Colonic mucosa (tissue), 4 donors: ENCODE measurements around the gene CCDC102A. TPM values are rescaled to one million over a fixed set of nuclear protein-coding genes. Genes with fewer than 3 reads are reported as not detected.
A peak's percentile ranks its signal among the peaks of the same experiment; 100 is the strongest.

Source experiments
- DNase-seq: peaks from one replicate; pipeline ENCODE4 v3.0.0-alpha.2; 2020
- H3K27ac ChIP-seq: fragments of 200-600 bp; one replicate; pipeline ENCODE4 v1.8.0; 2021
- H3K27me3 ChIP-seq: fragments of 200-600 bp; one replicate; pipeline ENCODE4 v1.8.0; 2021
- H3K36me3 ChIP-seq: fragments of 200-600 bp; one replicate; pipeline ENCODE4 v1.8.0; 2021
- H3K4me1 ChIP-seq: fragments of 200-600 bp; one replicate; pipeline ENCODE4 v1.8.0; 2021; ENCODE audit warnings: mild to moderate bottlenecking
- H3K4me3 ChIP-seq: fragments of 200-600 bp; one replicate; pipeline ENCODE4 v1.8.0; 2021
- H3K9ac ChIP-seq, 2 donors: one replicate each; pipeline ENCODE4 v1.7.0; 2013; ENCODE audit warnings: control low read depth in 2 of 2, low read depth in 2 of 2, low read length in 2 of 2
- H3K9me3 ChIP-seq: fragments of 200-600 bp; one replicate; pipeline ENCODE4 v1.8.0; 2021
- intact Hi-C: fragments of 100-400 bp; cut with DNase I; formaldehyde crosslinking; loops from one replicate; pipeline ENCODE4 v1.14.1; 2022
- total RNA-seq, 2 donors: library from RNA; stranded (reverse); fragmentation: NEBNext Ultra II Directional in 1 of 2; extraction: Animal tissue kit (Norgen Biotek cat#: 25700) in 1 of 2; gene quantifications; one replicate each; pipeline ENCODE4 v1.2.1, GENCODE V29; 2021
- TF ChIP-seq, protein P1 (sequence below): fragments of 200-600 bp; IDR thresholded peaks from one replicate; pipeline ENCODE4 v1.8.0; 2022; ENCODE audit warnings: antibody characterized with exemption, mild to moderate bottlenecking
- donor health status: healthy.
- donor health status: DM: no; HTN: no; CAD: no.
- donor health status: DM: no; HTN: no; CAD: no.

Gene CCDC102A
- total RNA-seq, 2 donors from 2014 or later = 1.9 to 2.5 TPM

GRCh38 chr16:57577214-57577613, 40.8 kb upstream of the CCDC102A start:
- H3K27ac ChIP-seq = no peak overlapping the region
- no peak overlapping the region for H3K4me3 ChIP-seq
- TF ChIP-seq, protein P1, sequence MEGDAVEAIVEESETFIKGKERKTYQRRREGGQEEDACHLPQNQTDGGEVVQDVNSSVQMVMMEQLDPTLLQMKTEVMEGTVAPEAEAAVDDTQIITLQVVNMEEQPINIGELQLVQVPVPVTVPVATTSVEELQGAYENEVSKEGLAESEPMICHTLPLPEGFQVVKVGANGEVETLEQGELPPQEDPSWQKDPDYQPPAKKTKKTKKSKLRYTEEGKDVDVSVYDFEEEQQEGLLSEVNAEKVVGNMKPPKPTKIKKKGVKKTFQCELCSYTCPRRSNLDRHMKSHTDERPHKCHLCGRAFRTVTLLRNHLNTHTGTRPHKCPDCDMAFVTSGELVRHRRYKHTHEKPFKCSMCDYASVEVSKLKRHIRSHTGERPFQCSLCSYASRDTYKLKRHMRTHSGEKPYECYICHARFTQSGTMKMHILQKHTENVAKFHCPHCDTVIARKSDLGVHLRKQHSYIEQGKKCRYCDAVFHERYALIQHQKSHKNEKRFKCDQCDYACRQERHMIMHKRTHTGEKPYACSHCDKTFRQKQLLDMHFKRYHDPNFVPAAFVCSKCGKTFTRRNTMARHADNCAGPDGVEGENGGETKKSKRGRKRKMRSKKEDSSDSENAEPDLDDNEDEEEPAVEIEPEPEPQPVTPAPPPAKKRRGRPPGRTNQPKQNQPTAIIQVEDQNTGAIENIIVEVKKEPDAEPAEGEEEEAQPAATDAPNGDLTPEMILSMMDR = no peak
- no peaks in the 10 kb centered on the region for H3K27me3 ChIP-seq
- no peaks in the 10 kb centered on the region for H3K36me3 ChIP-seq
- intact Hi-C loops = no loop called here
- no peaks in the 10 kb centered on the region for H3K9me3 ChIP-seq
- H3K9ac ChIP-seq = no peak overlapping the region
- no peak for DNase-seq
- no peaks in the 10 kb centered on the region for H3K4me1 ChIP-seq

DNA sequence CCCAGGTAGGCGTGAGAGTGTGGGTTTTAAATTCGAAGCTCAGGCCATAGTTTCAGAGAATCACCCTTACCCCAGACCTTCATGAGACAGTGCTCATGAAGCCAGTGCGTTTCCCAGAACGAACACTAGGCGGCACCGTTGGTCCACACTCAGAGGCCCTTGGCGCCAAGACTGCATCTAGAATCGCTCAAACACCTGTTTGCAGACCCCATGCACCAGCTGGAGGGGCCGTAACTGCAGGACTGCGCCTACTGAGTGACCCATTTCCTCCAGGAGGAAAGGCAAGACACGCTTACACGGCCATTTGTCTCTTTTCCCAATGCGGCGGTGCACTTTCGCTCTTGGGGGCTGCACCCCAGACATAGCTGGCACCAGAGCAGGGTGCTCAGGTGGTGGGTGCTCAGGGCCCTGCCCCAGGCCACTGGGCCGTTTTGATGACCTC, 40.1 kb upstream of the CCDC102A start:
- no peak overlapping the region for H3K27ac ChIP-seq
- no peaks in the 10 kb centered on the region for H3K4me1 ChIP-seq
- H3K4me3 ChIP-seq = no peak overlapping the region
- H3K9ac ChIP-seq = no peak overlapping the region
- peak; percentile 80 for DNase-seq
- intact Hi-C loops = no loop called here
- H3K9me3 ChIP-seq = no peaks in the 10 kb centered on the region
- H3K27me3 ChIP-seq = no peaks in the 10 kb centered on the region
- TF ChIP-seq, protein P1 = peak; percentile 95
- H3K36me3 ChIP-seq = no peaks in the 10 kb centered on the region

DNA sequence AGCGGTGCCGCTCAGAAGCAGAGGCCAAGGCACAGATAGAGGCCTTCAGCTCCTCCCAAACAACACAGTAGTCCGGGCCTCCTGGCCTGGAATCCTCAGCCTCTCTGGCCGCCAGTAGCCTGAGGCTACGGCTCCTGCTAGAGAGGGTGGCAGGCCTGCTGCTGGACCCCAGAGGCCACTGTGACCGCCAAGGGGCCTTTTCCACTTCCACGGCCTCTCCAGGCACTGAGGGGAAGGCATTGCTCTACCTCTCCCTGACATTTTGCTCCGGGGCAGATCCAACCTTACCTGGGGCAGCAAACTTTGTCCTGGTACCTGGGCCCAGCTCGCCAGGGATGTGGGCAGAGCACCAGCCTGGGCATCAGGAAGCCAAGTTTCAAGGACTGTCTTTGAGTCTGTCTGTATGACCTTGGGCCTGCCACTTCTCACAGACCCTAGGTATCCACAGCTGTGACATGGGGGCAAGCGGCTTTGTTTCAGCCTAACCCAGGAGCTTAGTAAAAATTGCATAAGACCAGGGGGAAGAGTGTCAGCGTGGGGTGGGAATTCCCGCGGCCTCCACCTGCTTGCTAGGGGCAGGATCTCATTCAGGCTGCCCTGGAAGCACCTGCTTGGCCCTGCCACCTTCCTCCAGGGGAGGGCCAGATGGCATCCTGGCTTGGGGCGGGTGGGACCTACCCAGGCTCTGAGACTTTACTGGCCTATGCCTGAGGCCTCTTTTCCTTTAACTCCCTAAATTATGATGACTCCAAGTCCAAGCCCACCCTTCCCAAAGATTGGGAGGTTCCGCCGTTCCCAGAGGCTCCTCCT, 39.3 kb upstream of the CCDC102A start:
- no peak for DNase-seq
- Histone ChIP-seq H3K27ac (no peak overlapping the region), H3K9me3 (no peaks in the 10 kb centered on the region), H3K4me1 (no peaks in the 10 kb centered on the region), H3K27me3 (no peaks in the 10 kb centered on the region), H3K36me3 (no peaks in the 10 kb centered on the region), H3K9ac (no peak overlapping the region), H3K4me3 (no peak overlapping the region)
- TF ChIP-seq, protein P1 = no peak
- intact Hi-C loops = no loop called here

GRCh38 chr16:57574646-57575467, 38.5 kb upstream of the CCDC102A start:
- Histone ChIP-seq H3K27ac (no peak overlapping the region), H3K4me1 (no peaks in the 10 kb centered on the region), H3K27me3 (no peaks in the 10 kb centered on the region), H3K4me3 (no peak overlapping the region), H3K36me3 (no peaks in the 10 kb centered on the region), H3K9ac (no peak overlapping the region), H3K9me3 (no peaks in the 10 kb centered on the region)
- TF ChIP-seq, protein P1 = no peak
- DNase-seq = no peak
- intact Hi-C loops = no loop called here

- Histone ChIP-seq H3K36me3 (no peaks in the 10 kb centered on the region), H3K27ac (no peak overlapping the region), H3K4me1 (no peaks in the 10 kb centered on the region), H3K27me3 (no peaks in the 10 kb centered on the region), H3K9me3 (no peaks in the 10 kb centered on the region), H3K9ac (no peak overlapping the region), H3K4me3 (no peak overlapping the region)
- intact Hi-C loops = no loop called here
- DNase-seq = no peak
- TF ChIP-seq, protein P1 = no peak
These were observed 37.7 kb upstream of the CCDC102A start for GRCh38 chr16:57574086-57574485.
